Neuron (in vitro differentiated cells): ENCODE data around the gene UBE2G1.
"Not testable (repeated sequence)": the region's sequence is repeated elsewhere in the genome, so short reads cannot be mapped to it uniquely, and the experiment has no call there.

ENCODE experiments used
- H2AFZ ChIP-seq: one replicate; pipeline ENCODE4 v1.6.1; 2013; ENCODE audit warnings: low read depth, mild to moderate bottlenecking, inconsistent platforms, low read length, moderate library complexity
- H3K27me3 ChIP-seq: one replicate; pipeline ENCODE4 v1.6.1; 2013; ENCODE audit warnings: low read length; ENCODE audit not compliant: insufficient read depth
- H3K36me3 ChIP-seq: one replicate; pipeline ENCODE4 v1.6.1; 2013; ENCODE audit warnings: low read length; ENCODE audit not compliant: insufficient read depth
- H3K4me1 ChIP-seq: one replicate; pipeline ENCODE4 v1.6.1; 2013; ENCODE audit warnings: low read length; ENCODE audit not compliant: insufficient read depth
- H3K4me3 ChIP-seq: 2 replicates; pipeline ENCODE4 v1.5.1; 2013; ENCODE audit warnings: mild to moderate bottlenecking, low read length, moderate library complexity
- H3K9me3 ChIP-seq: one replicate; pipeline ENCODE4 v1.6.1; 2013; ENCODE audit warnings: low read length

Gene UBE2G1

DNA sequence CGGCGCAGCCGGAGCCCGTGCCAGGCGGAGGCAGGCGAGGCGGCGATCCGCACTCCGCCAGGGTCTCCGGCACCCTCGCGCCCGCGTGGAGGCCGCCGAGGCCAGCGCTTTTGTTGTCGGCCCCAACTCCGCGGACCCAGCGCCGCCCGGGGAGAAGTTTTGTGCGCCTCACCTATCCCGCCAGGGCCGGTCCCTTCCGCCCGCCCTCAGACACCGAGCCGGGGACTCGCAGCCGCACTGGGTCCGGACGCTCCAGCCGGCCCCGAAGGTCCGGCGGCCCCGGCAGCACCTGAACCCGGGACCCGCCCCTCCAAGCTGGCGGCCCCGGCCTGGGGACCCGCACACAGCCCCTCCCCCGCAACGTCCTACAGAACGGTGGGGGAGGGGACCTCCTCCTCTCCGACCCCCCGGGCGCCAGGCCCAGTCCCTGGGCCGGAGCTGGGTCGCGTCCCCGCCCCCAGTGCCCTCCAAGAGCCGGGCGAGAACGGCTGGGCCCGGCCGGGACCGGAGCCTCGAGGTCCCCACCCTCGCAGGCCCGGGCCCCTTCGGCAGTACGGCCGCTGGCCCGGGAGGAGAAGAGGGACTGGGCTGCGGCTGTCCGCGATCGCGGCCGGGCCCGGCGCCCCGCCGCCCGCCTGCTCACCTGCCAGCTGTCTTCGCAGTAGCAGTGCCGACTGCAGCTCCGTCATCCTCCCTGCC, 698 bp downstream of the UBE2G1 start:
- no peaks in the 10 kb centered on the region for H3K27me3 ChIP-seq
- H2AFZ ChIP-seq: peak overlapping the region; percentile 63
- H3K4me3 ChIP-seq: peak overlapping the region; percentile 93
- peaks cover 3% of the 10 kb centered on the region for H3K36me3 ChIP-seq
- H3K4me1 ChIP-seq: peaks cover 6% of the 10 kb centered on the region
- H3K9me3 ChIP-seq: no peaks in the 10 kb centered on the region

DNA sequence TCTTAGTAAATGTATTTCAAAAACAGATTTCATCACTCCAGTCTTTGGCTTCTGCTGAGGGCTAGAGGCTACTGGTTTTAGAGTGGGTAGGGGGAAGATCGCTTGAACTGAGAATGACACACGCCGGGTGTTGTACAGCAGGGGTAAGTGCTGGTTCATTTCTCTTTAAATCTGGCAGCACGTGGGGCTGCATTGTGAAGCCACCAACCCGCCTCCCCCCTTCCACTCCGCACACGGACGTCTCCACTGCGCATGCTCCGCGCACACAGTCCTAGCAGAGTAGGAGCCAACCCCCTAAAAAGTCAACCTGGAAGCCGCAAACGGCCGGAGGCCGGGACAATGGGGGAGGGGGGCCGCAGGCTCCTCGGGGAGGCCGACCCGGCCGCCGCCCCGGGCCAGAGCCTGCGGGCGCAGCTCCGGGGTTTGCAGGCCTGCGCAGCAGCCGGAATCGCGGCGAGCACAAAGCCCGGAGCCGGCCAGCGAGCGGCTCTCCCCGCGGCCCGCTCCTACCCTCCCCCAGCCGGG, 1.3 kb downstream of the UBE2G1 start:
- Histone ChIP-seq H3K9me3 (no peaks in the 10 kb centered on the region), H3K4me3 (peak overlapping the region; percentile 93), H2AFZ (peak overlapping the region; percentile 63), H3K27me3 (no peaks in the 10 kb centered on the region), H3K36me3 (peaks cover 3% of the 10 kb centered on the region), H3K4me1 (peaks cover 6% of the 10 kb centered on the region)

DNA sequence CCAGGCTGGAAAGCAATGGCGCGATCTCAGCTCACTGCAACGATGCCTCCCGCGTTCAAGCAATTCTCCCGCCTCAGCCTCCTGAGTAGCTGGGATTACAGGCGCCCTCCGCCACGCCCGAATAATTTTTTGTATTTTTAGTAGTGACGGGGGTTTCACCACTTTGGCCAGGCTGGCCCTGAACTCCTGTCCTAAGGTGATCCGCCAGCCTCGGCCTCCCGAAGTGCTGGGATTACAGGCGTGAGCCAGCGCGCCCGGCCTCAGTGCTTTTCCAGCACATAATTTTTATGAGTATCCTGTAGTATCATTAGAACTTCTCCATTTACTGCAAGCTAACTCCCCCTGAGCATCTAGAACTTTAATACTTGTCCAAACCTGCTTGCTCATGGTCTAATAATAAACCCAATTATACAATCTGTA, 1.8 kb downstream of the UBE2G1 start:
- no peaks in the 10 kb centered on the region for H3K27me3 ChIP-seq

DNA sequence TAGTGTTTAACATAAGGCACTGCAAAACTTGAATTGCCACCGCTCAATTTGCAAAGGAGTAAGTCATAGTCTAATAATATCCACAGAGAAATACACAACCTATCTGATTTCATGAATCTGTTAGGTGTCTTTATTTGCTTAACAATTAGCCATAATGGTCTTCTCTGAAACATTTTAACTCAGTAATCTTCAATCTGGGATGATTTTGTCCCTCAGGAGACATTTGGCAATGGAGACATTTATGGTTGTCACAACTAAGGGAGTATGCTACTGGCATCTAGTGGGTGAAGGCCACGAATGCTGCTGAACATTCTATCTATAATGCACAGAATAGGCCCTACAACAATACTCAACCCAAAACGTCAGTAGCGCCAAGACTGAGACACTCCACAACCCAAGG, 4.3 kb downstream of the UBE2G1 start:
- Histone ChIP-seq H2AFZ (no peak overlapping the region), H3K4me1 (peaks cover 6% of the 10 kb centered on the region), H3K9me3 (no peaks in the 10 kb centered on the region), H3K36me3 (peaks cover 3% of the 10 kb centered on the region), H3K4me3 (no peak overlapping the region), H3K27me3 (no peaks in the 10 kb centered on the region)

More for the DNA sequence above, 1.8 kb downstream of the UBE2G1 start:
- no peak overlapping the region for H2AFZ ChIP-seq
- peaks cover 6% of the 10 kb centered on the region for H3K4me1 ChIP-seq
- peak overlapping the region; percentile 93 for H3K4me3 ChIP-seq
- H3K9me3 ChIP-seq: no peaks in the 10 kb centered on the region
- H3K36me3 ChIP-seq: peaks cover 3% of the 10 kb centered on the region

DNA sequence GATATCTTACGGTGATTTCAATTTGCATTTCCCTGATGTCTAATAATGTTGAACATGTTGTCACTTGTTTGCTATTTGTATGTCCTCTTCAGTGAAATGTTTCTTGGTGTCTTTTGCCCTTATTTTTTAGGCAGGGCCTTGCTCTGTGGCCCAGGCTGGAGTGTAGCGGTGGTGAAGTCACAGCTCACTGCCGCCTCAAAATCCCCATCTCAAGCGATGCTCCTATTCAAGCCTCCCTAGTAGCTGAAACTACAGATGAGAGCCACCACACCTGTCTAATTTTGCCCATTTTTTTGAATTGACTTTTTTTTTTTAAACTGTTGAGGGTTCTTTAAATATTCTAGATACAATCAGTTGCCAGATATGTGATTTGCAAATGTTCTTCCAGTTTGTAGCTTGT, 8.3 kb downstream of the UBE2G1 start:
- H3K4me3 ChIP-seq: no peak overlapping the region
- no peaks in the 10 kb centered on the region for H3K9me3 ChIP-seq
- H3K4me1 ChIP-seq: peaks cover 6% of the 10 kb centered on the region
- peaks cover 3% of the 10 kb centered on the region for H3K36me3 ChIP-seq
- H2AFZ ChIP-seq: no peak overlapping the region
- H3K27me3 ChIP-seq: no peaks in the 10 kb centered on the region

DNA sequence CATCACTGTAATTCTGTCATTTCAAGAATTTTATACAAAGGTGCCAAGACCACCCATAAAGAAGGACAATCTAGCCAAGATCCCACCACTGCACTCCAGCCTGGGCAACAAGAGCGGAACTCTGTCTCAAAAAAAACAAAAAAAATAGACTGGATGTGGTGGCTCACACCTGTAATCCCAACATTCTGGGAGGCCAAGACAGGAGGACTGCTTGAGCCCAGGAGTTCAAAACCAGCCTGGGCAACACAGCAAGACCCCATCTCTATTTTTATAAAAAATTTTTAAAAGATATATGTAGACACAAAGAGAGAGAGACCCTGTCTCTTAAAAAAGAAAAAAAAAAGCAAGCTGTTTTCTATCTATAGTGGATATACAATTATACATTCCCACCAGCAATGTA, 8.8 kb downstream of the UBE2G1 start:
- Histone ChIP-seq H3K27me3 (no peaks in the 10 kb centered on the region), H3K9me3 (no peaks in the 10 kb centered on the region), H3K4me1 (peaks cover 6% of the 10 kb centered on the region), H3K36me3 (peaks cover 3% of the 10 kb centered on the region), H3K4me3 (no peak overlapping the region), H2AFZ (no peak overlapping the region)

DNA sequence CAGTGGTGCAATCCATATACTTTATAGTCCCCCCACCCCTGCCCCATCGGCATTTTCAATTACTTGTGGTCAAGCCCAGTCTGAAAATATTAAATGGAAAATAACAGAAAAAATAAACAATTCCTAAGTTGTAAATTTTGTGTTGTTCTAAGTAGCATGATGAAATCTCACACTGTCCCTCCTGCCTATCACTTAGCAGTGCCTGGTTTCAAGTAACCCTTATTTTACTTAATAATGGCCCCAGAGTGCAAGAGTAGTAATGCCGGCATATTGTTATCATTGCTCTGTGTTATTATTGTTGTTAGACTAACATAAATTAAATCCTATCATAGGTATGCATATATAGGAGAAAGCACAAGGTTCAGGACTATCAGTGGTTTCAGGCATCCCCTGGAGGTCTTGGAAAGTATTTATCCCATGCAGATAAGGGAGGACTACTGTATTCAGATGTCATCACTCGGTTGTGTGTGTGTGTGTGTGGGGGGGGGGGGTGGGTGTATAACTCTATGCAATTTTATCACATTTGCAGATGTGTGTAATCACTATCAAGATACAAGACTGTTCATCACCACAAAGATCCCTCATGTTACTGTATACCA, 9.3 kb downstream of the UBE2G1 start:
- peaks cover 3% of the 10 kb centered on the region for H3K36me3 ChIP-seq
- no peaks in the 10 kb centered on the region for H3K27me3 ChIP-seq
- H2AFZ ChIP-seq: no peak overlapping the region
- H3K4me1 ChIP-seq: peaks cover 6% of the 10 kb centered on the region
- H3K9me3 ChIP-seq: no peaks in the 10 kb centered on the region
- no peak overlapping the region for H3K4me3 ChIP-seq

DNA sequence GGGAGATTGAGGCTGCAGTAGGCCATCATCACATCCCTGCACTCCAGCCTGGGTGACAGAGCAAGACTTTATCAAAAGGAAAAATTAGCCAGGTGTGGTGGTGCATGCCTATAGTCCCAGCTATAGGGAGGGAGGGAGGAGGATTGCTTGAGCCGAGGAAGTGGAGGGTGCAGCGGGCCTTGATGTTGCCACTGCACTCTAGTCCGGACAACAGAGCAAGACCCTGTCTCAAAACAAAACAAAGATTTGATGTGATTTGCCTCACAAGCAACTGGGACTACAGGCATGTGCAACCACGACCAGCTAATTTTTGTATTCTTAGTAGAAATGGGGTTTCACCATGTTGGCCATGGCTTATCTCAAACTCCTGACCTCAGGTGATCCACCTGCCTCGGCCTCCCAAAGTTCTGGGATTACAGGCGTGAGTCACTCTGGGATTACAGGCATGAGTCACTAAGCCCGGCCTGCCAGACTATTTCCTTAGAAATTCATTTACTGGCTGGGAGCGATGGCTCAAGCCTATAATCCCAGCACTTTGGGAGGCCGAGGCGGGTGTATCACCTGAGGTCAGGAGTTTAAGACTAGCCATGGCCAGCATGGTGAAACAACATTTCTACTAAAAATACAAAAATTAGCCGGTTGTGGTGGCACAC, 11.5 kb downstream of the UBE2G1 start:
- no peaks in the 10 kb centered on the region for H3K27me3 ChIP-seq

DNA sequence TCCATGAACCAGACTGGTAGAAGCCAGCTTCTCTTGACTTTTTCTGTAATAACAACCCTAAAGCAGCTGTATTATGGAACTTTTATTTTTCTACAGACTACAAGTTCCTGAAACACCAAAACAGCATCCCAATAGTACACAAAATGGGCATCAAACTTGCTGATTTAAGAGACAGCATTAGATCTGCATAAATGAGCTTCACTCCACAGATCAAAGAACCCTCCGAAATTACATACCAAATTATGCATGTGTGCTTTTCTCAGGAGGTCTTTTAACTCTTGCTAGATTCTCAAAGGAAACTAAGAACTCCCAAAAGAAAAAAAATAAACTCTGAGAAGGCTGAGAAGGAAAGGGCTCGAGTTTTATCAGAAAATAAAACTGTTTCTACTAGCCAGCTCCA, 12.3 kb downstream of the UBE2G1 start:
- Histone ChIP-seq H3K36me3 (no peaks in the 10 kb centered on the region), H3K4me3 (no peak overlapping the region), H3K4me1 (peaks cover 6% of the 10 kb centered on the region), H2AFZ (no peak overlapping the region), H3K9me3 (no peaks in the 10 kb centered on the region), H3K27me3 (no peaks in the 10 kb centered on the region)

More for the DNA sequence above, 11.5 kb downstream of the UBE2G1 start:
- Histone ChIP-seq H3K9me3 (no peaks in the 10 kb centered on the region), H3K36me3 (no peaks in the 10 kb centered on the region), H3K4me3 (no peak overlapping the region), H2AFZ (no peak overlapping the region), H3K4me1 (peaks cover 6% of the 10 kb centered on the region)

DNA sequence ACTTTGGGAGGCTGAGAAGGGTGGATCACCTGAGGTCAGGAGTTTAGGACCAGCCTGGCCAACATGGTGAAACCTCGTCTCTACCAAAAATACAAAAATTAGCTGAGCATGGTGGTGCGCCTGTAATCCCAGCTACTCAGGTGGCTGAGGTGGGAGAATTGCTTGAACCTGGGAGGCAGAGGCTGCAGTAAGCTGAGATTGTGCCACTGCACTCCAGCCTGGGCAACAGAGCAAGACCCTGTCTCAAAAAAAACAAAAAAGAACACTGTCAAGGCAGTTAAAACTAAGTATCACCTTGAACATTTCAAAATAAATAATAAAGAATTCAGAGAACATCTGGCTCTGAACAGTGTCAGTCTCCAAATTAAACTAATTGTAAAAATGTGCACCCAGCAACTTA, 16.3 kb downstream of the UBE2G1 start:
- not testable (repeated sequence) for H3K36me3 ChIP-seq, H3K27me3 ChIP-seq

DNA sequence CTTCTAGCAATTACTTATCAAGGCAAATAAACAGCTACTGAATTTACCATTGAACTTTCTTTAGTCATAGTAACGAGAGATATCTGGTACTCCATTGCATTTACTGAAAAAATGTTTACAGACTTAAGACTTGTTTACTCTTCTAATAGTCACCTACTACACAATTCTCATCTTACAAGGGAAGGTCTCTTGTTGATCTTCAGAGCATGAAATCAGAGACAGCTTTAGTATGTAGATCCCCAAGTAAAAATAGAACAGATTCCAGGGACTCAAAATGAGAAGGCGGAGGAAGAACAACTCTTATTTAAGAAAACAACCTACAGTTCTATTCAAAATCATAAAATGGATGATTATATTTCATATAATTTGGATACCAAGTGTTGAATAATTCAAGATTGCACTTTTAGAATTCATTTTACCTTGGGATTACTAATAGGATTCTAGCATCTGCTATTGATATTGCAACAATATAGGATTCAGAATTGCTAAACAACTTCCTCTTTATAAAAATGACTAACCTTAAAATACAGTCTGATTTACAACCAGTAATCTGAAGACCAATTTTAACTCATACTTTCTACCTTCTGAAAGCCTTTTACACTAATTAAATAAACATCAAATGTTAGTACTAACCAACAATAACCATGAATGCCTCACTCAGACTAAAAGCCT, 20.8 kb downstream of the UBE2G1 start:
- Histone ChIP-seq H3K4me1 (no peaks in the 10 kb centered on the region), H3K27me3 (no peaks in the 10 kb centered on the region), H3K4me3 (no peak overlapping the region), H2AFZ (no peak overlapping the region), H3K9me3 (no peaks in the 10 kb centered on the region), H3K36me3 (no peaks in the 10 kb centered on the region)

More for the DNA sequence above, 16.3 kb downstream of the UBE2G1 start:
- H2AFZ ChIP-seq, H3K4me3 ChIP-seq, H3K4me1 ChIP-seq, H3K9me3 ChIP-seq: not testable (repeated sequence)

DNA sequence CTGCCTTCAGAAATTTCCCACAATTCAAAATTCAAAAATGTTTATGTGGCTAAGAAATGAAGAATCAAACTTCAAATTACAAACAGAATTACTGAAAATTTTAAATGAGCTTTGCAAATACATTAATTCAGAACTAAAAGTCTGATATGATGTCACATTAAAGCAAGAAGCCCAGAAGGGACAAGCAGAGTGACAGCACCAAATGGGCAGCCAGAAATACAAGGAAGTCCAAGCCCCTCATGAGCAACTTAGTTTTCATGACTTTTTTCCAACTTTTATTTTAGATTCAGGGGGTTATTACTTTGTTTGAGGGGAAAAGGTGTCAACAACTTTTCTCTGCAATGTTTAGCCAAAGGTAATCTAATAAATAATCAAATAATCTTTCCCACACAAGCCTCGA, 21.5 kb downstream of the UBE2G1 start:
- Histone ChIP-seq H3K4me3 (no peak overlapping the region), H3K4me1 (no peaks in the 10 kb centered on the region), H3K9me3 (no peaks in the 10 kb centered on the region), H3K36me3 (no peaks in the 10 kb centered on the region), H2AFZ (no peak overlapping the region), H3K27me3 (no peaks in the 10 kb centered on the region)

DNA sequence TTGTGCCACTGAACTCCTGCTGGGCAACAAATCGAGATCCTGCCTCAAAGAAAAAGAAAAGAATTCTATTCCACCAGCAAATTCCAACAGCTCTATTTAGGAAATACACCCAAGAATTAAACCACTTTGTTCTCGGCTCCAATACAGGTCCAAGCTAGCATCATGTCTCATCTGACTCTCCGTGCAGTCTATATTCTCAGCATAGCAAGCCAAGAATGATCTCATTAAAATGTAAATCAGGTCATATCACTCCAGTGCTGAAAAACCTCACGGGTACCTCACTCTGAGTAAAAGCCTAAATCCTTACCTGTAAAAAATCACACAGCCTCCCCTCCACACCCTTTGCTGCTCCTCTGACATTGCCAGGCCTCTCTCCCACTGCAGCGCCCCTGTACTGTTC, 23.9 kb downstream of the UBE2G1 start:
- H3K27me3 ChIP-seq: no peaks in the 10 kb centered on the region
- no peak overlapping the region for H3K4me3 ChIP-seq
- no peaks in the 10 kb centered on the region for H3K4me1 ChIP-seq
- H3K9me3 ChIP-seq: no peaks in the 10 kb centered on the region
- H3K36me3 ChIP-seq: no peaks in the 10 kb centered on the region
- H2AFZ ChIP-seq: no peak overlapping the region
